Hepatic stellate cell (primary cell): ENCODE measurements around the gene HDX.
"Not testable (repeated sequence)": the region's sequence is repeated elsewhere in the genome, so short reads cannot be mapped to it uniquely, and the experiment has no call there.

Experiments used
- DNase-seq: peaks from one replicate; pipeline ENCODE4 v3.0.0; 2011; ENCODE audit warnings: low spot score

The HDX gene

DNA sequence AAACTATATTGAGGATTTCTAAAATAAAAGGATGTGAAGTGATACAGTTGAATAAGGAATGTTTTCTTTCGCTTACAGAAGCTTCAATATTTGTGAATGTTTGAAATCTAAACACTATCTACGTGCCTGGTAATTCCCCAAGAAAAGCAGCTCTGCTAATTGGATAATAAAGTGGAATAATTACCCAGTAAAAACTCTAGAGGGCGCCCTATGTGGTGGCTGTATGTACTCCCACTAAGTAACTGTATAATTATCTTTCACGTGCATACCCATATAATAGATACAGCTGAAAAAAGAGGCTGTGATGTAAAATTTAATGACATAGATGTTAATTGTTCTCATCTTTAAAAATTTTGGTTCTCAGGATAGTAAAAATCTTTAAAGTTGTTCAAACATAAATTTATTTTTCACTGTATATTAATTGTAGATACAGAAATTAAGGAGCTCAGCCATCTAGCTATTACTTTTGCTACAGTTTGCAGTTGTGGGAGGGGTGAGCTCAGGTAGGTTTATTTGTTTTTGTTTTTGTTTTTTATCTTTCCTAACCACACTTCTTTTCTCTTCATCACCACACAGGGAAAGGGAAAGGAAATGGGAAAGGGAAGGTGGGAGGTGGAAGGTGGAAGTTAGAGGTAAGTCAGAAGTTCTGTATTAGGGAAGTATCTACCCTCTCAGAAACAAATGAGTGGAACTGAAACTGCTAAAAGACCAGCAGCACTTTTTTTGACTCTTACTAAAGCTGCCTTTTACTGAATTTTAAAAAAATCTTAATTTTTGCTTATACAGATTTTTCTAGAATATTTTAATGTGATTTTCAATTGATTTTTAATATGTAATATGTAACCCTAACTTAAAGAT lies 162.5 kb downstream of the HDX start:
- no peak for DNase-seq

DNA sequence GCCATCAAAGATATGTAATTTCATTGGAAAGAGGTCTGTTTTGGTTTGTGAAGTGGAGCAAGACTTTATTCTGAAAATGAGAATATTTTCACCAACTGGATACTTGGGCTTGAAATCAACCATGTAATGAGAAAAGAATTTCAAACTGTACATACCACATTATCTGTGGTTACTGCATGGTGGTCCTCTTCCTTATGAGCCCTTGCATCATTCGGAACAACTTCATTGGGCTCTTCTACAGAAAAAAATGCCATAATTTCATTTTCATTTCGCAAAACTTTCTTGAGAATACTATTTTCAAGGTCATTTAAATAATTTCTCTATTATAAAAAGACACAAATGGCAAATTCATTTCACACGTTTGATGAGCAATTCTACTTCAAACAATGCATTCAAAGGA lies 165.6 kb downstream of the HDX start:
- DNase-seq: no peak

DNA sequence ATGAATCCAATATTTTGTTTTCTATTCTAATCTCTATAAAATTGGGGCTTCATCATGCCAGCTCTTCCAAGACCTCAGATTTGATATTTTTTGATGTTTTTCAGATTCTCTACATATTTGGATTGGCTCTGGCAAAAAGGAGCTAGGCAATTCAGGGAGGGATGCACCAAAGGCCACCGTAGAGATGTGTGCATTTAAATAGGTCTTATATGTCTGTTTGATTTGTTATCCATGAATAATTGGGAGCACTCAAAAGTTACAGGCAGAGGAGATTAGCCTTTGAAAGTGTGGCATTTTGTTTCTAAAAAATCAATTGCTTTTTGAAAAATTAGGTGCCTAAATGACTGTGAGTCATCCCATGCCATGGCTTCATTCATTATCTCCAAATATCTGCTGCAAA lies 167.1 kb downstream of the HDX start:
- no peak for DNase-seq

- DNase-seq: no peak
These were observed 180.0 kb downstream of the HDX start for GRCh38 chrX:84322083-84322827.

GRCh38 chrX:84320614-84321013 lies 181.6 kb downstream of the HDX start:
- DNase-seq: no peak

- DNase-seq: no peak
These were observed 182.2 kb downstream of the HDX start for GRCh38 chrX:84320023-84320422.

DNA sequence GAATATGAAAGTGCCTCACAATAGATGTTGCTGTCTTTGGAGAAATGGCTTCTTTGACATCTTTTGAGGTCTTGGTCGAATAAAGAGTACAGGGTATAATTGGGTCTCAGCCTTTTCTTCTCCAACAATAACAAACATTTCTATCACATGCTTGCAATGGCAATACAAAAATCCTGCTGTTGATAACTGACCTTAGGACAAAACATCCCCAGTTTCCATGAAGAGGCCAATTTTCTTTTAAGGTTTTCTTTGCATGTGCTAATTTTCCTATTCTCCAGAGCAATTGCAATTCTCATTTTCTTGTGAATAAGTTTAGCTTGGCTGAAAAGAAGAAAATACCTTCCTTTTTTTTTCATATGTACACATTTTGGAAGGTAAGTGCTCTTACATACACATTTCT lies 183.6 kb downstream of the HDX start:
- no peak for DNase-seq

DNA sequence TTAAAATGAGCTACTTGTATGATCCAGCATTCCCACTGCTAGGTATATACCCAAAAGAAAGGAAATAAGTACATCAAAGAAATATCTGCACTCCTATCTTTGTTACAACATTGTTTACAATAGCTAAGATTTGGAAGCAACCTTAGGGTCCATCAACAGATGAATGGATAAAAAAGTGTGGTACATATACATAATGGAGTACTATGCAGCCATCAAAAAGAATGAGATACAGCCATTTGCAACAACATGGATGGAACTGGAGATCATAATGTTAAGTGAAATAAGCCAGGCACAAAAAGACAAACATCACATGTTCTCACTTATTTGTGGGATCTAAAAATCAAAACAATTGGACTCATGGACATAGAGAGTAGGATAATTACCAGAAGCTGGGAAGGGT lies 186.3 kb downstream of the HDX start:
- DNase-seq: not testable (repeated sequence)
